Measurements from ENCODE around the gene PCDHGA8.
"Not testable (repeated sequence)": the region's sequence is repeated elsewhere in the genome, so short reads cannot be mapped to it uniquely, and the experiment has no call there.

PCDHGA8 gene

GRCh38 chr5:141411575-141411974 is 19.1 kb downstream of the PCDHGA8 start:
- Mint-ChIP-seq H3K27ac (no peak overlapping the region), H3K27me3 (peaks cover 81% of the 10 kb centered on the region), H3K4me1 (peaks cover 32% of the 10 kb centered on the region), H3K9me3 (peaks cover 10 to 29% of the 10 kb centered on the region in 2 donors), H3K4me3 (no peak overlapping the region)
- DNase-seq (no peak), ATAC-seq (no peak)

GRCh38 chr5:141412854-141413539 is 20.6 kb downstream of the PCDHGA8 start, which contains the start of gene PCDHGA10:
Gene PCDHGA10, plus strand, starts transcription at chr5:141412987. Its CDS starts 189 bp downstream, at chr5:141413176.
- Mint-ChIP-seq H3K4me1 (peaks cover 36% of the 10 kb centered on the region), H3K4me3 (peak within 1 kb of the TSS; percentile 89 to 91), H3K27me3 (peaks cover 82% of the 10 kb centered on the region), H3K27ac (peak within 1 kb of the TSS in 1 of 2 donors; percentile 96), H3K9me3 (peaks cover 10 to 28% of the 10 kb centered on the region in 2 donors)
- ATAC-seq (peak; percentile 78), DNase-seq (peak; percentile 56 to 64)

- ATAC-seq (no peak), DNase-seq (no peak)
- Mint-ChIP-seq H3K27me3 (peaks cover 82% of the 10 kb centered on the region), H3K4me1 (peaks cover 35% of the 10 kb centered on the region), H3K9me3 (peaks cover 12 to 28% of the 10 kb centered on the region in 2 donors), H3K4me3 (peak overlapping the region; percentile 89 to 91), H3K27ac (peak overlapping the region in 1 of 2 donors; percentile 96)
These were observed 21.2 kb downstream of the PCDHGA8 start for GRCh38 chr5:141413540-141414069.

GRCh38 chr5:141414548-141415274 is 22.3 kb downstream of the PCDHGA8 start:
- Mint-ChIP-seq H3K4me3 (peak overlapping the region; percentile 39 to 55), H3K4me1 (peaks cover 35% of the 10 kb centered on the region), H3K27me3 (peaks cover 82% of the 10 kb centered on the region), H3K9me3 (peaks cover 12 to 26% of the 10 kb centered on the region in 2 donors)
- ATAC-seq, H3K27ac Mint-ChIP-seq, DNase-seq: not testable (repeated sequence)

- Mint-ChIP-seq H3K4me3 (peak overlapping the region; percentile 39 to 55), H3K27me3 (peaks cover 82% of the 10 kb centered on the region), H3K9me3 (peaks cover 10 to 21% of the 10 kb centered on the region in 2 donors), H3K4me1 (peaks cover 35% of the 10 kb centered on the region)
- not testable (repeated sequence) for DNase-seq, H3K27ac Mint-ChIP-seq, ATAC-seq
These were observed 22.8 kb downstream of the PCDHGA8 start for GRCh38 chr5:141415275-141415618.

- peak; percentile 52 to 65 for DNase-seq
These were observed 25.2 kb downstream of the PCDHGA8 start, which contains the start of gene PCDHGB7 for GRCh38 chr5:141417494-141418172. Gene PCDHGB7, plus strand, starts transcription at chr5:141417677. Its CDS starts 183 bp downstream, at chr5:141417860.

GRCh38 chr5:141419074-141419880 is 26.8 kb downstream of the PCDHGA8 start:
- Mint-ChIP-seq H3K27me3 (peaks cover 97% of the 10 kb centered on the region), H3K4me3 (no peak overlapping the region), H3K9me3 (peaks cover 17 to 36% of the 10 kb centered on the region in 2 donors), H3K4me1 (peaks cover 31% of the 10 kb centered on the region), H3K27ac (no peak overlapping the region)
- no peak for DNase-seq
- ATAC-seq, result no peak

More at GRCh38 chr5:141417494-141418172, 25.2 kb downstream of the PCDHGA8 start, which contains the start of gene PCDHGB7:
- peak within 1 kb of the TSS; percentile 87 for H3K4me3 Mint-ChIP-seq
- peak within 1 kb of the TSS in 1 of 2 donors; percentile 85 for H3K27ac Mint-ChIP-seq
- peak; percentile 85 for ATAC-seq
- H3K9me3 Mint-ChIP-seq, result peaks cover 13 to 34% of the 10 kb centered on the region in 2 donors
- peaks cover 97% of the 10 kb centered on the region for H3K27me3 Mint-ChIP-seq
- H3K4me1 Mint-ChIP-seq, result peaks cover 46% of the 10 kb centered on the region

GRCh38 chr5:141420855-141421488 is 28.5 kb downstream of the PCDHGA8 start, which contains the start of gene PCDHGA11:
Gene PCDHGA11, plus strand, starts transcription at chr5:141421051. Its CDS starts 177 bp downstream, at chr5:141421228.
- ATAC-seq (peak; percentile 53), DNase-seq (peak; percentile 53 to 57)
- Mint-ChIP-seq H3K27ac (peak within 1 kb of the TSS in 1 of 2 donors; percentile 64), H3K27me3 (peaks cover 95% of the 10 kb centered on the region), H3K4me3 (peak within 1 kb of the TSS; percentile 82 to 85), H3K4me1 (peaks cover 21% of the 10 kb centered on the region), H3K9me3 (peaks cover 17 to 36% of the 10 kb centered on the region in 2 donors)

GRCh38 chr5:141421489-141421855 is 29.0 kb downstream of the PCDHGA8 start:
- H3K4me3 Mint-ChIP-seq, result peak overlapping the region; percentile 82 to 85
- peaks cover 95% of the 10 kb centered on the region for H3K27me3 Mint-ChIP-seq
- H3K4me1 Mint-ChIP-seq, result peaks cover 21% of the 10 kb centered on the region
- peaks cover 17 to 36% of the 10 kb centered on the region in 2 donors for H3K9me3 Mint-ChIP-seq
- peak overlapping the region in 1 of 2 donors; percentile 42 for H3K27ac Mint-ChIP-seq
- DNase-seq, result no peak
- ATAC-seq, result no peak

GRCh38 chr5:141422742-141423291 is 30.4 kb downstream of the PCDHGA8 start:
- Mint-ChIP-seq H3K9me3 (peaks cover 17 to 36% of the 10 kb centered on the region in 2 donors), H3K4me3 (no peak overlapping the region), H3K4me1 (peaks cover 15% of the 10 kb centered on the region), H3K27me3 (peaks cover 98% of the 10 kb centered on the region), H3K27ac (no peak overlapping the region)
- ATAC-seq (no peak), DNase-seq (no peak)

- peaks cover 18 to 38% of the 10 kb centered on the region in 2 donors for H3K9me3 Mint-ChIP-seq
- H3K27me3 Mint-ChIP-seq, result peaks cover 88% of the 10 kb centered on the region
- peaks cover 20% of the 10 kb centered on the region for H3K4me1 Mint-ChIP-seq
- peak overlapping the region in 1 of 2 donors; percentile 15 for H3K27ac Mint-ChIP-seq
- no peak for DNase-seq
- no peak overlapping the region for H3K4me3 Mint-ChIP-seq
- no peak for ATAC-seq
These were observed 35.5 kb downstream of the PCDHGA8 start for GRCh38 chr5:141427783-141428426.

GRCh38 chr5:141430332-141431113 is 38.1 kb downstream of the PCDHGA8 start, which contains the start of gene PCDHGA12:
Gene PCDHGA12, plus strand, starts transcription at chr5:141430507. Its CDS starts 253 bp downstream, at chr5:141430760.
- peak; percentile 83 for ATAC-seq
- Mint-ChIP-seq H3K9me3 (peaks cover 18 to 49% of the 10 kb centered on the region in 2 donors), H3K27ac (peak within 1 kb of the TSS; percentile 72 to 76), H3K27me3 (peaks cover 77% of the 10 kb centered on the region), H3K4me3 (peak within 1 kb of the TSS; percentile 81 to 84), H3K4me1 (peaks cover 20% of the 10 kb centered on the region)
- DNase-seq, result peak in 1 of 2 donors; percentile 46
